ENCODE measurements around the gene NTNG2.

DNA sequence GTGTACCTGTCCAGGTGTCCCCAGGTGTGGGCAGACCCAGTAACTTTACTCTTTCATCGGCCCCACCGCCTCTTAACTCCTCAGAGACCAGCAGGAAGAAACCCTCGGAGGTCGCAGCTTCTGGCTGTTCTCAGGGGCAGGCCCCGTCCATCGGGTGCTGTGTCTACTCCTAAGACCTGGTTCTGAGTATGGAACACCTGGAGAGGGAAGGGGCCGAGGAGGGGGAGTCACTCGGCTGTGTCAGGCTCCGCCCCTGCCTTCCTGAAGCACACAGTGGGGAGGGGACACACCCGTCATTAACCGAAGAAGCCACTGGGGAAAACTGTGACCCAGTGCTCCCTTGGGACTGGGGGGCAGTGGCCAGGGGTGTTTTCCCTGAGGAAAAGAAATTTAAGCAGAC lies 22.3 kb downstream of the NTNG2 start:
- TF ChIP-seq, protein P1, sequence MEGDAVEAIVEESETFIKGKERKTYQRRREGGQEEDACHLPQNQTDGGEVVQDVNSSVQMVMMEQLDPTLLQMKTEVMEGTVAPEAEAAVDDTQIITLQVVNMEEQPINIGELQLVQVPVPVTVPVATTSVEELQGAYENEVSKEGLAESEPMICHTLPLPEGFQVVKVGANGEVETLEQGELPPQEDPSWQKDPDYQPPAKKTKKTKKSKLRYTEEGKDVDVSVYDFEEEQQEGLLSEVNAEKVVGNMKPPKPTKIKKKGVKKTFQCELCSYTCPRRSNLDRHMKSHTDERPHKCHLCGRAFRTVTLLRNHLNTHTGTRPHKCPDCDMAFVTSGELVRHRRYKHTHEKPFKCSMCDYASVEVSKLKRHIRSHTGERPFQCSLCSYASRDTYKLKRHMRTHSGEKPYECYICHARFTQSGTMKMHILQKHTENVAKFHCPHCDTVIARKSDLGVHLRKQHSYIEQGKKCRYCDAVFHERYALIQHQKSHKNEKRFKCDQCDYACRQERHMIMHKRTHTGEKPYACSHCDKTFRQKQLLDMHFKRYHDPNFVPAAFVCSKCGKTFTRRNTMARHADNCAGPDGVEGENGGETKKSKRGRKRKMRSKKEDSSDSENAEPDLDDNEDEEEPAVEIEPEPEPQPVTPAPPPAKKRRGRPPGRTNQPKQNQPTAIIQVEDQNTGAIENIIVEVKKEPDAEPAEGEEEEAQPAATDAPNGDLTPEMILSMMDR (IDR thresholded peaks at IDR 0.05): no peak
- no peak for TF ChIP-seq POLR2A (IDR thresholded peaks at IDR 0.05)

Data from body of pancreas (tissue), 4 donors.